Adrenal gland (tissue), 12 donors: ENCODE measurements around the gene STC2. TPM values are rescaled to one million over a fixed set of nuclear protein-coding genes. Genes with fewer than 3 reads are reported as not detected.

Source experiments
- DNase-seq, 7 donors: peaks; one replicate each; pipeline ENCODE4 v3.0.0-alpha.2; 2019 to 2020
- H3K27ac ChIP-seq, 5 donors: fragments of 200-600 bp; sonication (generic) in 4 of 5; 1 replicate in 3 of 5; 2 replicates in 2 of 5; pipeline versions ENCODE4 v1.5.1 to v1.8.0; 2016 to 2020; ENCODE audit warnings: mild to moderate bottlenecking in 1 of 5
- H3K27me3 ChIP-seq: fragments of 200-600 bp; 2 replicates; pipeline ENCODE4 v1.8.0; 2021
- H3K36me3 ChIP-seq, 2 donors: fragments of 200-600 bp; replicated peaks in 1 of 2; 1 replicate in 1 of 2; 2 replicates in 1 of 2; pipeline versions ENCODE4 v1.5.1 to v1.8.0; 2018 to 2022
- H3K4me1 ChIP-seq, 2 donors: fragments of 200-600 bp; replicated peaks in 1 of 2; 1 replicate in 1 of 2; 2 replicates in 1 of 2; pipeline versions ENCODE4 v1.5.1 to v1.8.0; 2018 to 2021
- H3K4me3 ChIP-seq, 4 donors: fragments of 200-600 bp; sonication (generic) in 3 of 4; one replicate each; pipeline ENCODE4 v1.5.1; 2016 to 2018
- H3K9me3 ChIP-seq, 3 donors: fragments of 200-600 bp; sonication (generic) in 1 of 3; replicated peaks in 1 of 3; 1 replicate in 2 of 3; 2 replicates in 1 of 3; pipeline versions ENCODE4 v1.5.1 to v1.8.0; 2016 to 2021
- POLR2A ChIP-seq, 2 donors: fragments of 450-650 bp; IDR thresholded peaks; one replicate each; pipeline ENCODE4 v1.6.1; 2017; ENCODE audit warnings: antibody characterized with exemption in 2 of 2, mild to moderate bottlenecking in 2 of 2, moderate library complexity in 1 of 2
- WGBS, 4 donors: extraction: QIAGEN DNeasy Blood & Tissue Kit in 2 of 4; methylation state at CpG; one replicate each; pipeline versions ENCODE4 v1.1.5 to v1.1.7; 2013 to 2017; 5-methylcytosine and 5-hydroxymethylcytosine counted together
- intact Hi-C, 2 donors: fragments of 100-400 bp; cut with DNase I; formaldehyde crosslinking; loops; one replicate each; pipeline versions ENCODE4 v1.14.1 to v1.15.0; 2022 to 2023
- polyA plus RNA-seq, 3 donors: library from polyadenylated mRNA; stranded (reverse); fragments of 200-250 nt in 2 of 3; fragments of 350-450 nt in 1 of 3; fragmentation: Illumina TruSeq in 1 of 3; extraction: RNeasy Lipid Tissue Mini Kit (QIAGEN cat#74804) in 1 of 3; gene quantifications; one replicate each; pipeline ENCODE4 v1.2.3, GENCODE V29; 2013 to 2014
- total RNA-seq, 9 donors: library from RNA; depleted of rRNA in 4 of 9; stranded (reverse); fragments of >200 nt in 4 of 9; fragments of 120-200 nt in 1 of 9; fragmentation: NEBNext Ultra II Directional in 1 of 9; extraction: Animal tissue kit (Norgen Biotek cat#: 25700) in 1 of 9; gene quantifications; one replicate each; pipeline versions ENCODE4 v1.1.0 to v1.2.4, GENCODE V29; 2013 to 2023
- TF ChIP-seq, protein P1 (sequence below), 6 experiments: fragments of 450-650 bp in 4 of 6; fragments of 200-600 bp in 2 of 6; sonication (generic) in 1 of 6; IDR thresholded peaks; 1 replicate in 5 of 6; 2 replicates in 1 of 6; pipeline versions ENCODE4 v1.5.1 to v1.8.0; 2016 to 2021; ENCODE audit warnings: antibody characterized with exemption in 6 of 6, mild to moderate bottlenecking in 2 of 6, moderate library complexity in 1 of 6
- donor health status: healthy with polysubstance abuse.
- donor health status: Bipolar disorder and iron deficiency.
- donor health status: DM: yes; HTN: yes; CAD: no.
- donor health status: DM: no; HTN: no; CAD: no.
- donor health status: DM: no; HTN: no; CAD: no.
- donor health status: DM: yes; HTN: yes; CAD: no.

STC2 gene
- total and polyA plus RNA-seq, 12 donors = 0.28 to 3.5 (median 1.0) TPM

- Histone ChIP-seq H3K4me3 (peak overlapping the region in 1 of 4 donors; percentile 49), H3K4me1 (peaks cover 7 to 35% of the 10 kb centered on the region in 2 donors), H3K27ac (no peak overlapping the region)
Observed at GRCh38 chr5:173327084-173327947, 898 bp downstream of the STC2 start.

GRCh38 chr5:173326501-173326960 is 1.7 kb downstream of the STC2 start:
- DNase-seq = no peak
- Histone ChIP-seq H3K9me3 (no peaks in the 10 kb centered on the region), H3K36me3 (no peaks in the 10 kb centered on the region), H3K4me3 (no peak overlapping the region), H3K4me1 (peaks cover 7 to 35% of the 10 kb centered on the region in 2 donors), H3K27me3 (peaks cover 66% of the 10 kb centered on the region), H3K27ac (no peak overlapping the region)
- 29 to 41% (median 35%) methylated on average over 15 of the region's 15 CpGs for WGBS, 4 donors
- intact Hi-C loops = no loop called here
- TF ChIP-seq POLR2A (IDR thresholded peaks at IDR 0.05) = no peak
- TF ChIP-seq, protein P1, sequence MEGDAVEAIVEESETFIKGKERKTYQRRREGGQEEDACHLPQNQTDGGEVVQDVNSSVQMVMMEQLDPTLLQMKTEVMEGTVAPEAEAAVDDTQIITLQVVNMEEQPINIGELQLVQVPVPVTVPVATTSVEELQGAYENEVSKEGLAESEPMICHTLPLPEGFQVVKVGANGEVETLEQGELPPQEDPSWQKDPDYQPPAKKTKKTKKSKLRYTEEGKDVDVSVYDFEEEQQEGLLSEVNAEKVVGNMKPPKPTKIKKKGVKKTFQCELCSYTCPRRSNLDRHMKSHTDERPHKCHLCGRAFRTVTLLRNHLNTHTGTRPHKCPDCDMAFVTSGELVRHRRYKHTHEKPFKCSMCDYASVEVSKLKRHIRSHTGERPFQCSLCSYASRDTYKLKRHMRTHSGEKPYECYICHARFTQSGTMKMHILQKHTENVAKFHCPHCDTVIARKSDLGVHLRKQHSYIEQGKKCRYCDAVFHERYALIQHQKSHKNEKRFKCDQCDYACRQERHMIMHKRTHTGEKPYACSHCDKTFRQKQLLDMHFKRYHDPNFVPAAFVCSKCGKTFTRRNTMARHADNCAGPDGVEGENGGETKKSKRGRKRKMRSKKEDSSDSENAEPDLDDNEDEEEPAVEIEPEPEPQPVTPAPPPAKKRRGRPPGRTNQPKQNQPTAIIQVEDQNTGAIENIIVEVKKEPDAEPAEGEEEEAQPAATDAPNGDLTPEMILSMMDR (IDR thresholded peaks at IDR 0.05) = no peak

More at GRCh38 chr5:173327084-173327947, 898 bp downstream of the STC2 start:
- intact Hi-C loops = no loop called here
- Histone ChIP-seq H3K27me3 (peaks cover 66% of the 10 kb centered on the region), H3K9me3 (no peaks in the 10 kb centered on the region), H3K36me3 (no peaks in the 10 kb centered on the region)
- TF ChIP-seq, protein P1 (IDR thresholded peaks at IDR 0.05) = no peak
- no peak for TF ChIP-seq POLR2A (IDR thresholded peaks at IDR 0.05)
- 3 to 13% (median 5%) methylated on average over 22 to 76 of the region's 76 CpGs for WGBS, 4 donors
- DNase-seq = no peak

DNA sequence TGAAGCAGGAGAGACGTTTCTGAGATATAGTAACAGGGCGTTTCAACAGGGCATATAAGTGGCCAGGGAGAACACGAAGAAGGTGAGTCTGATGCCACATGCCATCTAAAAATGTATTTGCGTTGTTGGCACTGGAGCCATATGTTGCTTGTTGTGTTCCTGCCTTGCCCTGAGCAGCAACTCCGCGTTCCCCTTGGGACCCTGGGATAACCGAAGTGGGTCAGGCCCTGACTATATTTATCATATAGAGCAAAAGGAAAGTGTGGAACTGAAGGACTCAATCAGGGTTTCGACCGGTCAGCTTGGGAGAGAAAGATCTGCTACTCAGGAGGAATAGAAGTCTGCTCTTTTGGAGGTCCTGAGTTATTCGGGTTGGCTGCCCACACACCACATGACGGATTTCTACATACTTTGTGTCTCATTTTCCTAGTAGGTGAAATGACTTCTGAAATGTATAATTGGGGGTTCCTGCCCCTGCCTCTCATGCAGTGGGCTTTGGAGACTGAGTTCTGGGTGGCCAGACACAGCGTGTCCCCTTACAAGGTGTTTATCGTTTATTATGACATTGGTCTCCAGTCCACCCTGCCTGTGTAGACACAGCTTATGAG is 3.0 kb downstream of the STC2 start:
- no peaks in the 10 kb centered on the region for H3K9me3 ChIP-seq
- peak overlapping the region in 3 of 5 donors; percentile 32 to 74 (median 60) for H3K27ac ChIP-seq
- DNase-seq = no peak
- TF ChIP-seq, protein P1 (IDR thresholded peaks at IDR 0.05) = no peak
- no peak for TF ChIP-seq POLR2A (IDR thresholded peaks at IDR 0.05)
- H3K27me3 ChIP-seq = peaks cover 59% of the 10 kb centered on the region
- H3K4me1 ChIP-seq = peaks cover 7 to 35% of the 10 kb centered on the region in 2 donors
- H3K4me3 ChIP-seq = no peak overlapping the region
- WGBS, 4 donors = 73 to 80% (median 78%) methylated on average over 13 of the region's 13 CpGs
- intact Hi-C loops = no loop called here
- no peaks in the 10 kb centered on the region for H3K36me3 ChIP-seq
